Measurements from ENCODE around the gene SEC14L3. TPM values are rescaled to one million over a fixed set of nuclear protein-coding genes. Genes with fewer than 3 reads are reported as not detected.

The SEC14L3 gene
- total RNA-seq, 4 donors from 2014 or later, result not detected

DNA sequence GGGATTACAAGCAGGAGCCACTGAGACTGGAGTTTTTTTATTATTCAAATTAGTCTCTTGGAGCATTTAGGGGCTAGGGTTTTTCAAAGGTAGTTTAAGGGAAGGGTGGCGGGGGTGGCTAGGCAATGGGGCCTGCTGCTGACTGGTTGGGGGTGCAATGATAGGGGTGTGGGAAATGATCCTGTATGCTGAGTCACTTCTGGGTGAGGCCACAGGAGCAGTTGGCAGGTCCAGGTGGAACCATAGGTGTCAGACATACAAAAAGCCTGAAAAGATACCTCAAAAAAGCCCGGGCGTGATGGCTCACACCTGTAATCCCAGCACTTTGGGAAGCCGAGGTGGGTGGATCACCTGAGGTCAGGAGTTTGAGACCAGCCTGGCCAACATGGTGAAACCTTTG, 32.6 kb downstream of the SEC14L3 start:
- no peaks in the 10 kb centered on the region for H3K9me3 ChIP-seq
- H3K27me3 ChIP-seq, result peaks cover 0 to 3% of the 10 kb centered on the region in 2 donors
- DNase-seq (ENCODE audit: low spot score in 2 of 2), result no peak
- H3K27ac ChIP-seq, result no peak overlapping the region
- no peaks in the 10 kb centered on the region for H3K36me3 ChIP-seq
- H3K4me3 ChIP-seq, result no peak overlapping the region
- TF ChIP-seq POLR2A (IDR thresholded peaks at IDR 0.05) (no peak), EP300 (IDR thresholded peaks at IDR 0.05) (no peak), CTCF (IDR thresholded peaks at IDR 0.05) (no peak)
- WGBS, 2 donors, result 83 to 89% methylated on average over 4 of the region's 4 CpGs
- no peaks in the 10 kb centered on the region for H3K4me1 ChIP-seq

DNA sequence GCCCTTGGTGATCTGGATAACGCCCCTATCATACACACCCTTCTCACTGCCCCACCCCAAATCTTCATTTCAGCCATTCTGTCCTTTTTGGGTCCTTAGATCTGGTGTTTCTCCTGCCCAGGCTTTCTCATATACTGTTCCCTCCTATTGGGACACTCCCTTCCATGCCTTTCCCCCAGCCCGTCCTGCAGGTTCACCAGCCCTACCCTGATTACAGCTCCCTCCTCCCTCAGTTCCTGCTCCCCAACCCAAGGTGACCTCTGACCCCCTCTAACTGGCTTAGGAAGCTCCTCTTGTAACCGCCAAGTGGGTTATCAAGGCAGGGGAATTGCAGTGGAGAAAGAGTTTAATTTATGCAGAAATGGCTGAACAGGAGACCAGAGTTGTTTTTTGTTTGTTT, 33.3 kb downstream of the SEC14L3 start:
- Histone ChIP-seq H3K27ac (no peak overlapping the region), H3K9me3 (no peaks in the 10 kb centered on the region), H3K4me1 (no peaks in the 10 kb centered on the region), H3K27me3 (peaks cover 0 to 3% of the 10 kb centered on the region in 2 donors), H3K4me3 (no peak overlapping the region), H3K36me3 (no peaks in the 10 kb centered on the region)
- DNase-seq (ENCODE audit: low spot score in 2 of 2), result no peak
- 56 to 65% methylated on average over 3 of the region's 3 CpGs for WGBS, 2 donors
- TF ChIP-seq EP300 (IDR thresholded peaks at IDR 0.05) (no peak), CTCF (IDR thresholded peaks at IDR 0.05) (no peak), POLR2A (IDR thresholded peaks at IDR 0.05) (no peak)

DNA sequence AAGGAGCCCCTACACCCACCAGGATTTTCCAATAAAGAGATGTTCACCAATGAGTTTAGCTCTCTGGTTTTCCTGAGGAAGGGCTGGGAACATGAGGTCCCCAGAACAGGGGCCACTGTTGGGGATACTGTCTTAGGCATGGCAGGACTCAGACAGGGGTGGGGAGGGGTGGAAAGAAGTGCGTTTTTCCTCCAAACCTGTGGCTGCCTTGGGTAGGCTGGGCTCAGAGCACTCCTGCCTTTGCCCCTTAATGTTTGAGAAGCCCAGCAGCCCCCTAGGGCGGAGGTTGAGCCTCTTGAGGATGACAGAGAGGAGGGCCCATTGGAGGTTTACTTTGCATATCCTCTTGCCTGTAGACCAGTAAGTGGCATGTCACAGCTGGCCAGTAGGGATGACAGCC, 35.6 kb downstream of the SEC14L3 start:
- Histone ChIP-seq H3K27ac (peak overlapping the region in 2 of 4 donors; percentile 15 to 45), H3K4me1 (no peaks in the 10 kb centered on the region), H3K4me3 (no peak overlapping the region), H3K9me3 (no peaks in the 10 kb centered on the region), H3K36me3 (no peaks in the 10 kb centered on the region), H3K27me3 (peaks cover 0 to 3% of the 10 kb centered on the region in 2 donors)
- no peak for TF ChIP-seq EP300 (IDR thresholded peaks at IDR 0.05)
- TF ChIP-seq CTCF (IDR thresholded peaks at IDR 0.05), result no peak
- no peak for TF ChIP-seq POLR2A (IDR thresholded peaks at IDR 0.05)
- DNase-seq (ENCODE audit: low spot score in 2 of 2), result no peak
- 91 to 92% methylated on average over 2 of the region's 2 CpGs for WGBS, 2 donors

DNA sequence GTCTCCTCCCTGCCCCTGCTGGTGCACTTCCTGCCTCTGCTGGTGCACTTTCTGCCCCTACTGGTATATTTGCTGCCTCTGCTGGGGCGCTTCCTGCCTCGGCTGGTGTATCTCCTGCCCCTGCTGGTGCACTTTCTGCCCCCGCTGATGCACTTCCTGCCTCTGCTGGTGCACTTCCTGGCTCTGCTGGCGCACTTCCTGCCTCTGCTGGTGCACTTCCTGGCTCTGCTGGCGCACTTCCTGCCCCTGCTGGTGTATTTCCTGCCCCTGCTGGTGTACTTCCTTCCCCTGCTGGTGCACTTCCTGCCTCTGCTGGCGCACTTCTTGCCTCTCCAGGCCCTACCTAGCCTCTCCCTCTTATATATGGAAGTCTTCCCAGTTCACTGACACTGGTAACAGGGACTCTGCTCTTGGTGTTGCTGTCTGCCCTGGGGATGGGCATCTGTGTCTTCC, 36.1 kb downstream of the SEC14L3 start:
- Histone ChIP-seq H3K4me1 (no peaks in the 10 kb centered on the region), H3K4me3 (no peak overlapping the region), H3K36me3 (no peaks in the 10 kb centered on the region), H3K27me3 (peaks cover 0 to 3% of the 10 kb centered on the region in 2 donors), H3K27ac (peak overlapping the region in 2 of 4 donors; percentile 15 to 50), H3K9me3 (no peaks in the 10 kb centered on the region)
- TF ChIP-seq CTCF (IDR thresholded peaks at IDR 0.05) (peak in 2 of 5 experiments; percentile 7 to 14), POLR2A (IDR thresholded peaks at IDR 0.05) (no peak)
- WGBS, 2 donors, result 73 to 84% methylated on average over 6 of the region's 6 CpGs
- DNase-seq (ENCODE audit: low spot score in 2 of 2), result no peak

DNA sequence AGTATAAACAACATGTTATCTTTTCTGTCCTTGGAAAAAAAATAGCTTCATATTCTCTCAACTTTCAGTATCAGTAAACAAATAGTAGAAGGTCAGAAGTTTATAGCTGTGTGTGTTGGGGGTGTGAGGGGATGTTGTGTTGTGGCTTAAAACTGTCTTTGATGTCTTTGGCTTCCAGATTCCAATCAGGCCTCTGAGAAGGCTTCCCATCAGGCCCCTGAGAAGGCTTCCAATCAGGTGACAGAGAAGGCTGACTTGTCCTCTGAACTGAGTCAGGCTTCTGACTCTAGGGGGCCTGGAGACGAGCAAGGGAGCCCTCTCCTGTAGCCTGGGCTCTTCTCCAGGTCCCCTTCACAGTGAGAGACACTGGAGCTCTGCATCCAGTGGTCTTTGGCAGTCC, 37.0 kb downstream of the SEC14L3 start:
- peaks cover 0 to 2% of the 10 kb centered on the region in 2 donors for H3K27me3 ChIP-seq
- 40 to 57% methylated on average over 1 of the region's 1 CpG for WGBS, 2 donors
- H3K4me1 ChIP-seq, result no peaks in the 10 kb centered on the region
- no peaks in the 10 kb centered on the region for H3K9me3 ChIP-seq
- H3K27ac ChIP-seq, result peak overlapping the region in 1 of 4 donors; percentile 50
- TF ChIP-seq POLR2A (IDR thresholded peaks at IDR 0.05) (no peak), CTCF (IDR thresholded peaks at IDR 0.05) (no peak), EP300 (IDR thresholded peaks at IDR 0.05) (no peak)
- no peak for DNase-seq (ENCODE audit: low spot score in 2 of 2)
- H3K4me3 ChIP-seq, result no peak overlapping the region
- no peaks in the 10 kb centered on the region for H3K36me3 ChIP-seq
